ENCODE results near the gene RAD51B.
"Not testable (repeated sequence)": the region's sequence is repeated elsewhere in the genome, so short reads cannot be mapped to it uniquely, and the experiment has no call there.

Gene RAD51B

DNA sequence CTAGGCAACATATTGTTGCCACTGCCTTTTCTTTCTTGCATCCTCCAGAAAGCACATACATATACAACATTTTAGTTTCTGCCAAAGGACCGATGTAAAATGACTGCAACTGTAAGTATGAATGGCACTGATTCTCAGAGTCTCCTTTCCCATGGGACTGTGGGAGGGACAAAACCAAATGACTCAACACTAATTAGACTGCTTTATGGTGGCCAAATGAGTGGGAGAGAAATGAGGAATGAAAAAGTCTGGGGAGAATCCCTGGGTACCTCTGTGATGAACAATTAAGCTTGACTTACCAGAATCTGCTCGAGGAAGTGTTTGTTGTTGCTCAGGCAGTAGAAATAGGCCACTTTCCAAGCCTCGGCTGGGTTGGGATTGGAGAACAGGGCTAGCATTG, 13.3 kb upstream of the RAD51B start:
- TF ChIP-seq, protein P1, sequence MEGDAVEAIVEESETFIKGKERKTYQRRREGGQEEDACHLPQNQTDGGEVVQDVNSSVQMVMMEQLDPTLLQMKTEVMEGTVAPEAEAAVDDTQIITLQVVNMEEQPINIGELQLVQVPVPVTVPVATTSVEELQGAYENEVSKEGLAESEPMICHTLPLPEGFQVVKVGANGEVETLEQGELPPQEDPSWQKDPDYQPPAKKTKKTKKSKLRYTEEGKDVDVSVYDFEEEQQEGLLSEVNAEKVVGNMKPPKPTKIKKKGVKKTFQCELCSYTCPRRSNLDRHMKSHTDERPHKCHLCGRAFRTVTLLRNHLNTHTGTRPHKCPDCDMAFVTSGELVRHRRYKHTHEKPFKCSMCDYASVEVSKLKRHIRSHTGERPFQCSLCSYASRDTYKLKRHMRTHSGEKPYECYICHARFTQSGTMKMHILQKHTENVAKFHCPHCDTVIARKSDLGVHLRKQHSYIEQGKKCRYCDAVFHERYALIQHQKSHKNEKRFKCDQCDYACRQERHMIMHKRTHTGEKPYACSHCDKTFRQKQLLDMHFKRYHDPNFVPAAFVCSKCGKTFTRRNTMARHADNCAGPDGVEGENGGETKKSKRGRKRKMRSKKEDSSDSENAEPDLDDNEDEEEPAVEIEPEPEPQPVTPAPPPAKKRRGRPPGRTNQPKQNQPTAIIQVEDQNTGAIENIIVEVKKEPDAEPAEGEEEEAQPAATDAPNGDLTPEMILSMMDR (IDR thresholded peaks at IDR 0.05; ENCODE audit: insufficient read depth, low read length, poor library complexity, severe bottlenecking) = no peak
- Histone ChIP-seq H3K27me3 (replicated peaks; ENCODE audit: control insufficient read depth, insufficient read depth, low read length) (no peaks in the 10 kb centered on the region), H3K36me3 (ENCODE audit: control insufficient read depth, insufficient read depth, low read length) (peaks cover 40% of the 10 kb centered on the region), H3K4me3 (replicated peaks; ENCODE audit: low read depth, low read length) (no peak overlapping the region)
- DNase-seq (ENCODE audit: extremely low read depth, insufficient read length) = no peak

DNA sequence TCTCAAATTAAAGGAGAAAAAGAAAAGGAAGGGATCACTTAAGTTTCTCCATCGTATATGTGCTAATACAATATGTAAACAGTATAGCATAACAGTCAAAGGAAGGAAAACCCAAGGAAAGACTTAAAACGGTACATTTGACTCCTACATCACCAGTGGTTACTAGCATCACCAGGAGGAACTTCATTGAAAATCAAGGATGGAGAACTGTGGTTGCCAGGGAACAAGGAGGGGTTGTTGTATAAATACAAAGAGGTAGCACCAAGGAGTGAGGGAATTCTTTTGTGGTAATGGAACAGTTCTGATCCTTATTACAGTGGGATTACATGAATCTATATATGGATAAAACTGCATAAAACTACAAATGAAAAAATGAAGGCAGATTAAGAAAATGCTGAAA, 4.8 kb upstream of the RAD51B start:
- no peak for DNase-seq (ENCODE audit: extremely low read depth, insufficient read length)
- Histone ChIP-seq H3K36me3 (ENCODE audit: control insufficient read depth, insufficient read depth, low read length) (peaks cover 6% of the 10 kb centered on the region), H3K27me3 (replicated peaks; ENCODE audit: control insufficient read depth, insufficient read depth, low read length) (no peaks in the 10 kb centered on the region), H3K4me3 (replicated peaks; ENCODE audit: low read depth, low read length) (peak overlapping the region; percentile 89)
- TF ChIP-seq, protein P1 (IDR thresholded peaks at IDR 0.05; ENCODE audit: insufficient read depth, low read length, poor library complexity, severe bottlenecking) = no peak

DNA sequence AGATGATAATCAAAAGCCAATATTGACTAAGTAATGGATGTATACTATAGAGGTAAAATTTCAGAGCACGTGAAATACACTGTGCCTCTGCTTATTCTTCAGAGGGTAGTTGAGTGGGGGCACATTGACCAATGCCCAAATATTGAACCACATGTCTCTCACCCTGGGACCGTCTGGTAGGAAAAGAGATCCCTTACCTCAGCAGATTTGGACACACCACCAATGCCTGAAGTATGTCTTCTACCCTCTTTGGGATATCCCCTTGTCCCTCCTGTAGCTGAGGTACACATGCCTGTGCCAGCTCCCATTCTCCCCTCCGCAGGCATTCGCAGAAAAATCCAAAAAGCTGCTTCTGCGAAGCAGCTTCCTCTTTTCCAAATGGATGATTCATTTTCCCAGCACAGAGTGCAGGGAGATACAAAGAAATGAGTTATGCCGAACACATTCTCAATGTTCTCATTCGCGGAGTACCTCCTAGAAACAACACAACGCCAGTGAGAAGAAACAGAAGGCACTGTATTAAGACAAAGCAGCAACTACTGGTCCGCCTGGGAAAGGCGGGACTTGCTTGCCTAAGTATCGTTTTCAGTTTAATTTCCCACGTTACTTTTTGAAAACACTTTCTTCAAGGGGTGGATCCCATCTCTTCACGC, 3.9 kb upstream of the RAD51B start:
- TF ChIP-seq, protein P1 (IDR thresholded peaks at IDR 0.05; ENCODE audit: insufficient read depth, low read length, poor library complexity, severe bottlenecking) = no peak
- Histone ChIP-seq H3K36me3 (ENCODE audit: control insufficient read depth, insufficient read depth, low read length) (peaks cover 3% of the 10 kb centered on the region), H3K27me3 (replicated peaks; ENCODE audit: control insufficient read depth, insufficient read depth, low read length) (no peaks in the 10 kb centered on the region), H3K4me3 (replicated peaks; ENCODE audit: low read depth, low read length) (peak overlapping the region; percentile 89)
- DNase-seq (ENCODE audit: extremely low read depth, insufficient read length) = no peak

DNA sequence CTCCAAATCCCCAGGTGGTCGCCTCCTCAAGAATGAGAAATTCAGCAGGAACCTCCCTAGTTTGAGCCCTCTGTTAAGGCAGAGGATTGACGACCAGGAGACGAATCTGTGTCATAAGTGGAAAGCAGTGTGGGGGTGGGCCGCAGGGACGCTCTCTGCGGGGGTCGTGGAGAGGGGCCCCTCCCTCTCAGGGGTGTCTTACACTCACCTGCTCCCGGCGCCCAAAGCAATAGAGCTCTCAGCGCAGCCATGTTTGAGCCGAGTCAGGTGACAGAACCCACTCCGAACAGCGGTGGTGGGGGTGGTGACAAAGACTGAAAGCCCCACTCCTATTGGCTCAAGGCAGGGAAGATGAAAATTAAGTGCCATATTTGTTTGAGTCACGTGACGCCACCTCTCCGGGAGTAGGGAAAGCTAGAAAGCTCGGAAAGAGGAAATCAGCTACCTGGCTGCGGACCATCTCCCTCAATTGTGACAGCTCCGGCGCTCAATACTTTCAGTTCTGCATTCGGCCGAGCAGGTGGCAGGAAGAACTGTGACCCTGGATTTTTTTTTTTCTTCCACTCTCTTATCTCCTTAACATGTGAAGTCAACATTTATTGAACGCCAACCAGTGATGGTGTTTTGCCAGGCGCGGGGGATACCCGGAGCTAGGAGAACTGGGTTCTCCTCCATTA, 3.1 kb upstream of the RAD51B start, which contains the start of gene ZFYVE26:
Gene ZFYVE26 (minus strand): TSS at position 265 of the 677 bp plus-strand sequence. CDS start 627 bp downstream, outside the sequence.
- Histone ChIP-seq H3K4me3 (replicated peaks; ENCODE audit: low read depth, low read length) (peak within 1 kb of the TSS; percentile 89), H3K27me3 (replicated peaks; ENCODE audit: control insufficient read depth, insufficient read depth, low read length) (no peaks in the 10 kb centered on the region), H3K36me3 (ENCODE audit: control insufficient read depth, insufficient read depth, low read length) (peaks cover 1% of the 10 kb centered on the region)
- TF ChIP-seq, protein P1 (IDR thresholded peaks at IDR 0.05; ENCODE audit: insufficient read depth, low read length, poor library complexity, severe bottlenecking) = no peak
- peak; percentile 86 for DNase-seq (ENCODE audit: extremely low read depth, insufficient read length)

DNA sequence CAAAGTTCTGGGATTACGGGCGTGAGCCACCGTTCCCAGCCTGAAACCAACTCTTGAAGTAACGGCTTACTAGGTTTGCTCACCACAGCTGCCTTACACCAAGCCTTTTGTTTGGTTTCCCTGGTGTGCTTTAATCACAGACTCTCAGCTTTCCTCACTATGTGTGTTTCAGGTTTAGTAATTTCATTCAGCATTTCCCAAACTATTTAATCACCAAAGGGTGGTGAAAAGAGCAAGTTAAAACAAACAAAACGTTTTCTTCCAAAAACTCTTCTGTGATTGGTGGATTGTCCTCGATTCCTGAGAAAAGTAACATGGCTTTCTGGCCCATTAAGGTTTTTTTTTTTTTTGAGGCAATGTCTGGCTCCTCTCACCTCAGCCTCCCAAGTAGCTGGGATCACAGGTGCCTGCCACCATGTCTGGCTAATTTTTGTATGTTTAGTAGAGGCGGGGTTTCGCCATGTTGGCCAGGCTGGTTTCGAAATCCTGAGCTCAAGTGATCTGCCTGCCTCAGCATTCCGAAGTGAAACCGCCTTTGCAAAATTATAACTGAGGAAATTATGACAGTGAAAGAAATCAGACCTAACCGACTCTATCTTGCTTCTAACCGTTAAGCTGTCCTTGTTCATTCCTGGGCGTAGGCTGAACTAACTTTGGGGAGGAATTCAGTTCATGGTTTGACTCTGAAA, 1.7 kb upstream of the RAD51B start:
- H3K27me3 ChIP-seq (replicated peaks; ENCODE audit: control insufficient read depth, insufficient read depth, low read length) = no peaks in the 10 kb centered on the region
- H3K4me3 ChIP-seq (replicated peaks; ENCODE audit: low read depth, low read length) = no peak overlapping the region
- DNase-seq (ENCODE audit: extremely low read depth, insufficient read length) = no peak
- TF ChIP-seq, protein P1 (IDR thresholded peaks at IDR 0.05; ENCODE audit: insufficient read depth, low read length, poor library complexity, severe bottlenecking) = no peak
- H3K36me3 ChIP-seq (ENCODE audit: control insufficient read depth, insufficient read depth, low read length) = no peaks in the 10 kb centered on the region

DNA sequence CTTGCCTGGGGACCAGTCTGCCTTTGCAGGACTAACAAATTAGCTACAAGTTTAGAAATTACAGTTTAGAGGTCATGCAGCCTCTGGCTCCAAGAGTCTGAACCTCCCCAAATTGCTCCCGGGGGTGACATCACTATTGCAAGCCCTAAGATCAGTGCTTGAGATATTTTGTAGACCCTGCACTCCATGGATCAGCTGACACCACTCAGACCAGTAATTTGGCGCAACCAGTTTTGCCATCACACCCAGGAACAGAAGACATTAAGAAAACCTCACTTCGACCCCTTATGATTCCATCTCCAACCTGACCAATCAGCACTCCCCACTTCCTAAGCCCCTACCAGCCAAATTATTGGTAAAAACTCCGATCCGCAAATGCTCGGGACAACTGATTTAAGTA, 1.1 kb upstream of the RAD51B start:
- H3K4me3 ChIP-seq (replicated peaks; ENCODE audit: low read depth, low read length); DNase-seq (ENCODE audit: extremely low read depth, insufficient read length); H3K36me3 ChIP-seq (ENCODE audit: control insufficient read depth, insufficient read depth, low read length); H3K27me3 ChIP-seq (replicated peaks; ENCODE audit: control insufficient read depth, insufficient read depth, low read length): not testable (repeated sequence)
